Stimulated activated memory B cell treated with anti-CD40 and anti-IgM and Interleukin-4, amounts not matched to agents 10 μg/mL and 1 μg/mL and 100 μg/mL, for 72 hours (primary cell): ENCODE data around the gene C6orf141.
A peak's percentile ranks its signal among the peaks of the same experiment; 100 is the strongest.
"Not testable (repeated sequence)": the region's sequence is repeated elsewhere in the genome, so short reads cannot be mapped to it uniquely, and the experiment has no call there.

Source experiments
- ATAC-seq: fragments of 150-1000 bp; cut with Tn5 transposase; 2 replicates; pipeline ENCODE4 v1.10.0; 2021
- H3K27ac Mint-ChIP-seq: one replicate; pipeline ENCODE4 v1.8.0; 2022; ENCODE audit warnings: mild to moderate bottlenecking, mixed read lengths
- H3K27me3 Mint-ChIP-seq: one replicate; pipeline ENCODE4 v1.8.0; 2022; ENCODE audit warnings: mixed read lengths
- H3K36me3 Mint-ChIP-seq: one replicate; pipeline ENCODE4 v1.8.0; 2022; ENCODE audit warnings: mixed read lengths
- H3K4me1 Mint-ChIP-seq: one replicate; pipeline ENCODE4 v1.8.0; 2022; ENCODE audit warnings: mixed read lengths
- H3K4me3 Mint-ChIP-seq: one replicate; pipeline ENCODE4 v1.8.0; 2022; ENCODE audit warnings: mild to moderate bottlenecking, moderate library complexity, mixed read lengths
- H3K9me3 Mint-ChIP-seq: one replicate; pipeline ENCODE4 v1.8.0; 2022; ENCODE audit warnings: mixed read lengths

Gene C6orf141

GRCh38 chr6:49551866-49552129, 1.3 kb downstream of the C6orf141 start:
- ATAC-seq, result no peak
- no peaks in the 10 kb centered on the region for H3K36me3 Mint-ChIP-seq
- peaks cover 21% of the 10 kb centered on the region for H3K4me1 Mint-ChIP-seq
- H3K9me3 Mint-ChIP-seq, result no peaks in the 10 kb centered on the region
- H3K27me3 Mint-ChIP-seq, result peaks cover 47% of the 10 kb centered on the region
- peak overlapping the region; percentile 71 for H3K4me3 Mint-ChIP-seq
- H3K27ac Mint-ChIP-seq, result no peak overlapping the region

GRCh38 chr6:49552596-49552995, 2.1 kb downstream of the C6orf141 start:
- ATAC-seq, result no peak
- H3K27ac Mint-ChIP-seq, result no peak overlapping the region
- H3K27me3 Mint-ChIP-seq, result peaks cover 47% of the 10 kb centered on the region
- no peaks in the 10 kb centered on the region for H3K36me3 Mint-ChIP-seq
- H3K9me3 Mint-ChIP-seq, result no peaks in the 10 kb centered on the region
- H3K4me3 Mint-ChIP-seq, result no peak overlapping the region
- H3K4me1 Mint-ChIP-seq, result peaks cover 21% of the 10 kb centered on the region

GRCh38 chr6:49553384-49553783, 2.9 kb downstream of the C6orf141 start:
- Mint-ChIP-seq H3K9me3 (no peaks in the 10 kb centered on the region), H3K36me3 (no peaks in the 10 kb centered on the region), H3K27ac (no peak overlapping the region), H3K4me1 (peaks cover 21% of the 10 kb centered on the region), H3K4me3 (no peak overlapping the region), H3K27me3 (peaks cover 54% of the 10 kb centered on the region)
- ATAC-seq, result no peak

- Mint-ChIP-seq H3K27me3 (peaks cover 31% of the 10 kb centered on the region), H3K27ac (no peak overlapping the region), H3K36me3 (no peaks in the 10 kb centered on the region), H3K4me1 (peaks cover 11% of the 10 kb centered on the region), H3K4me3 (no peak overlapping the region), H3K9me3 (no peaks in the 10 kb centered on the region)
- ATAC-seq, result no peak
Observed at GRCh38 chr6:49555951-49556350, 5.5 kb downstream of the C6orf141 start.

DNA sequence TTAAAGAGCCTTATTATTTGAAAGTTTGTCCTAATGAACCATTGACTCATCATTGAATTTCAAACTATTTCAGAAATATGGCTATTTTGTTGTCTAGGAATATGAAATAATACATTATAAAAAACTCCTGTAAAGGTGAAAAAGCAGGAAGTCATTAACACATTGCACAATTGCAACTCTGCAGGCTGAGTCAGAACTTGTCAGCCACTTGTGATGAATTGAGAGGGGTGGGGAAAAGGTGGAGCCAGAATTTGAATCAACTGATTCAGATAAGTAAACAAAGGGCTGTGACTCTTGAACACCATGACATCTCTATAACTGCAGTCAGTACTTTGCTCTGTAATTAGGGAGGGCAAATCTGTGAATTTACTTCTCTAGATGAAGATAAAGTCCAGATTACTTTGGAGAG, 6.0 kb downstream of the C6orf141 start:
- H3K27ac Mint-ChIP-seq, result no peak overlapping the region
- H3K9me3 Mint-ChIP-seq, result no peaks in the 10 kb centered on the region
- no peak for ATAC-seq
- H3K4me1 Mint-ChIP-seq, result peaks cover 6% of the 10 kb centered on the region
- H3K36me3 Mint-ChIP-seq, result no peaks in the 10 kb centered on the region
- H3K27me3 Mint-ChIP-seq, result peaks cover 26% of the 10 kb centered on the region
- no peak overlapping the region for H3K4me3 Mint-ChIP-seq

DNA sequence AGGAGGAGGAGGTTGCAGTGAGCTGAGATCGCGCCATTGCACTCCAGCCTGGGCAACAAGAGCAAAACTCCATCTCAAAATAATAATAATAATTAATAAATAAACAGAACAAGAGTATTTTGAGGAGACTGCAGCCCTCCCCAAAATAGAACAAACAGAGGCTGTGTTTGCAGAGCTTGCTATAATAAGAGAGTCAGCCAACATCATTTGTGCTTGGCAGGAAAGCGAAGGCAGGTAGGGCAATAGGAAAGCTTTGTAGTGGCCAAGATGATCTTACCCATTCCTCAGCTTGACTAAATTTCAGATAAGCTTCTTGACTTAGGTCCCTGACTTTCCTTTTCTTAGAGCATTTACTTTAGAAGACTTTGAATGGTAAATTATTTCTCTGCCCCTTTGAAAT, 6.7 kb downstream of the C6orf141 start:
- H3K4me1 Mint-ChIP-seq, result no peaks in the 10 kb centered on the region
- no peak overlapping the region for H3K27ac Mint-ChIP-seq
- peaks cover 19% of the 10 kb centered on the region for H3K27me3 Mint-ChIP-seq
- no peak overlapping the region for H3K4me3 Mint-ChIP-seq
- no peak for ATAC-seq
- no peaks in the 10 kb centered on the region for H3K36me3 Mint-ChIP-seq
- H3K9me3 Mint-ChIP-seq, result no peaks in the 10 kb centered on the region

DNA sequence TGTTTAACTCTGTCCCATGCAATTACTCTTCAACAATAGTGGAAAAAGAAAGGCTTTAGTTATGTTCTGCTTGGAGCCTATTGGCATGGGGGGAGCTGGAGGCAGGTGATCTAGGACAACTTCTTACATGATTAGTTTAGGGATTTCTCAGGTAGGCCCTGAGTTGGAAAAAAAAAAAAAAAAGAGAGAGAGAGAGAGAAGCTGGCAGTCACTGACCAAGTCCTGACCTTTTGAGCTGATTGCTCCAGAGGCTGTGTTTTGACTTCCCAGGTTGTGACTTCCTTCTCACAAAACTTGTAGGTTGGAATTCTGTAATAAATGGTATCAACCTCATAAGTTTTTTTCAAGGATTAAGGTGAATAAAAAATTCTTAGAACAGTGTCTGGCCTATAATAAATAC, 7.8 kb downstream of the C6orf141 start:
- no peaks in the 10 kb centered on the region for H3K36me3 Mint-ChIP-seq
- H3K4me3 Mint-ChIP-seq, result no peak overlapping the region
- H3K9me3 Mint-ChIP-seq, result no peaks in the 10 kb centered on the region
- no peak for ATAC-seq
- no peak overlapping the region for H3K27ac Mint-ChIP-seq
- H3K27me3 Mint-ChIP-seq, result peaks cover 10% of the 10 kb centered on the region
- H3K4me1 Mint-ChIP-seq, result no peaks in the 10 kb centered on the region

GRCh38 chr6:49563006-49563886, 12.8 kb downstream of the C6orf141 start:
- Mint-ChIP-seq H3K4me3 (no peak overlapping the region), H3K4me1 (no peaks in the 10 kb centered on the region), H3K27me3 (peaks cover 3% of the 10 kb centered on the region), H3K36me3 (no peaks in the 10 kb centered on the region), H3K27ac (no peak overlapping the region), H3K9me3 (no peaks in the 10 kb centered on the region)
- ATAC-seq, result no peak

GRCh38 chr6:49564552-49564951, 14.1 kb downstream of the C6orf141 start:
- Mint-ChIP-seq H3K36me3 (no peaks in the 10 kb centered on the region), H3K4me3 (no peak overlapping the region), H3K27ac (no peak overlapping the region), H3K27me3 (no peaks in the 10 kb centered on the region), H3K4me1 (no peaks in the 10 kb centered on the region), H3K9me3 (no peaks in the 10 kb centered on the region)
- no peak for ATAC-seq

DNA sequence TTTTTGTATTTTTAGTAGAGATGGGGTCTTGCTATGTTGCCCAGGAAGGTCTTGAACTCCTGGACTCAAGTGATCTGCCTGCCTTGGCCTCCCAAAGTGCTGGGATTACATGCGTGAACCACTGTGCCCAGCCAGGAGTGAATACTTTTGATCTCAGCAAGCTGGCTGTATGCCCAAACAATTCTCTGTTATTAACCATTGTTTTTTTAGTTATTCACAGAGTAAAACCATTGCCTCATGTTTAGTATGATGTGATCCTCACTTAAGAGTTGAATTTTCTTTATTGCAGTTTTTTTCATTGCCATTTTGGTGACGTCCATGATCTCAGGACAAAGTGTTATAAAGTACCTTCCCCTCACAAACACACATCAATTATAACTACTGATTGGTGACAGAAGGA, 14.8 kb downstream of the C6orf141 start:
- Mint-ChIP-seq H3K9me3 (no peaks in the 10 kb centered on the region), H3K4me1 (no peaks in the 10 kb centered on the region), H3K27me3 (no peaks in the 10 kb centered on the region), H3K36me3 (no peaks in the 10 kb centered on the region), H3K4me3 (no peak overlapping the region), H3K27ac (no peak overlapping the region)
- ATAC-seq, result no peak

GRCh38 chr6:49565855-49566254, 15.4 kb downstream of the C6orf141 start:
- no peak overlapping the region for H3K4me3 Mint-ChIP-seq
- no peaks in the 10 kb centered on the region for H3K4me1 Mint-ChIP-seq
- H3K27ac Mint-ChIP-seq, result no peak overlapping the region
- H3K27me3 Mint-ChIP-seq, result no peaks in the 10 kb centered on the region
- H3K9me3 Mint-ChIP-seq, result no peaks in the 10 kb centered on the region
- no peak for ATAC-seq
- H3K36me3 Mint-ChIP-seq, result no peaks in the 10 kb centered on the region

DNA sequence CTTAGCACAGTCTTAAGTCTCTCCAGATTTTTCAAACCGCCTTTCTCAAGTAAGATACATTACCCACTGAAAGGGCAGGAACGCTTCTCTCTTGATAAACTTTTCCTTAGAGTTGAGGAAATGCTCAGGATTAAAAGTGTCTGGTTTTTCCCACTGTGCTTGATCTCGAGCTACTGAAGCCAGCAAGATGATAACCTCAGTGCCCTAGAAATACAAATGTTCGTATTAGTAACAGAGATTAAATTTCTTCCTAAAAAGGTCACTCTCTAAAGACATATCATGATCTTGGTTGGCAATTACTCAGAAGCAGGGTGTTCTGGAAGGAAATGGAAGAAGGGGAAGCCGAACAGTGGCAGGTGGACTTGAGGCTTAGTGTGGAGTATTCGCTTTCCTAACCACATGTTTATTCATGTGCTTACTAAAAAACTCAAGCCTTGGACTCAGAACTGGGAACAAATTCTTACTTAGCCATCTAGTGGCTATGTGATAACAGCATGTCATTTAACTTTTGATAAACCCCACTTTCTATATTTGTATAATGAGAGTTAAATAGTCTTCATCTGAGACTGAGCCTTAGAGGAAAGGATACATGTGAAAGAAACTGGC, 20.1 kb downstream of the C6orf141 start:
- no peaks in the 10 kb centered on the region for H3K36me3 Mint-ChIP-seq
- H3K4me1 Mint-ChIP-seq, result no peaks in the 10 kb centered on the region
- H3K27me3 Mint-ChIP-seq, result no peaks in the 10 kb centered on the region
- H3K4me3 Mint-ChIP-seq, result no peak overlapping the region
- H3K9me3 Mint-ChIP-seq, result peaks cover 2% of the 10 kb centered on the region
- H3K27ac Mint-ChIP-seq, result no peak overlapping the region
- ATAC-seq, result no peak

DNA sequence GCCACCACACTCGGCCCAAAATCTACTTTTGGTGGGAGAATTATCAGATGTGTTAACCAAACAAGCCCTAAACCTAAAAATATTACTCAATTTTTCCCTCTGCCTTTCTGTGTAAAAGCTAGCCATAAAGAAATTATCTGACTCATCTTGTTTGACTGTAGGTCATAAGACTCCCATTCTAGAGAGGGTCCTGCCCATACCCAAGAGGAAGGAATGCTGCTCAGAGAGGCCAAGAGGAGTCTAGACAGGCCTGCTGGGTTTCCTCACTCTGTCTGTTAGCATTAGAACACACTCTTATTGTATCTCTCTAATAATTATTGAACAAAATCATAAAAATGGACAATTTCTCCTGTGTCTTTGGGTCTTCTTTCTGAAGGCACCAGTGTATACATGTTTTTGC, 26.1 kb downstream of the C6orf141 start:
- no peaks in the 10 kb centered on the region for H3K4me1 Mint-ChIP-seq
- no peaks in the 10 kb centered on the region for H3K27me3 Mint-ChIP-seq
- no peak overlapping the region for H3K27ac Mint-ChIP-seq
- ATAC-seq, result peak; percentile 10
- no peak overlapping the region for H3K4me3 Mint-ChIP-seq
- H3K9me3 Mint-ChIP-seq, result peaks cover 5% of the 10 kb centered on the region
- no peaks in the 10 kb centered on the region for H3K36me3 Mint-ChIP-seq

DNA sequence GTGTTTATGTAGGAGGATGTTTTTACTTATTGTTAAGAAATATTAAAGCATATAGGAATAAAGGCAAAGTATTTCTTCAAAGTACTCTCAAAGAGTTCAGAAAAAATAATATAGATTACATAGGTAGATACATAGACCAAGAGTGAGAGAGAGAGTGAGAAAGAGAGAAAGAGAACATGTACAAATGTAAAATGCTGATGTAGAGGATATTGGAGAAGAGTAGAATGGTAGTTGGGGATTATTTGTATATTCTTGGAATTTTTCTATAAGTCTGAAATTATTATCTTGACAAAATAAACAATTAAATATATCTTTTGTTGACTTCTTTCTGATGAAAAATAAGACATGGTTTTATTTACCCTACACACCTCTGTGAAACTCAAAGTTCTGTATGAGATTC, 29.2 kb downstream of the C6orf141 start:
- H3K9me3 Mint-ChIP-seq, result peaks cover 3% of the 10 kb centered on the region
- no peak overlapping the region for H3K4me3 Mint-ChIP-seq
- no peak for ATAC-seq
- H3K4me1 Mint-ChIP-seq, result no peaks in the 10 kb centered on the region
- H3K27me3 Mint-ChIP-seq, result no peaks in the 10 kb centered on the region
- no peaks in the 10 kb centered on the region for H3K36me3 Mint-ChIP-seq
- H3K27ac Mint-ChIP-seq, result no peak overlapping the region

GRCh38 chr6:49582529-49582928, 32.1 kb downstream of the C6orf141 start:
- Mint-ChIP-seq H3K4me1 (no peaks in the 10 kb centered on the region), H3K27me3 (no peaks in the 10 kb centered on the region), H3K4me3 (no peak overlapping the region), H3K9me3 (peaks cover 3% of the 10 kb centered on the region), H3K27ac (no peak overlapping the region), H3K36me3 (no peaks in the 10 kb centered on the region)
- no peak for ATAC-seq

GRCh38 chr6:49587262-49587661, 36.8 kb downstream of the C6orf141 start:
- not testable (repeated sequence) for H3K36me3 Mint-ChIP-seq, H3K27me3 Mint-ChIP-seq, H3K4me3 Mint-ChIP-seq, H3K27ac Mint-ChIP-seq, ATAC-seq, H3K4me1 Mint-ChIP-seq, H3K9me3 Mint-ChIP-seq
